K562 (cell line): ENCODE data around the gene ZNF500. TPM values are rescaled to one million over a fixed set of nuclear protein-coding genes. Genes with fewer than 3 reads are reported as not detected.

Experiments
- BCL6 ChIP-seq: fragments of 250-450 bp; sonication (Bioruptor Pico); IDR thresholded peaks from 2 replicates; pipeline ENCODE4 v1.4.0; 2020
- CREM ChIP-seq: IDR thresholded peaks from 2 replicates; pipeline ENCODE4 v1.6.1; 2014; ENCODE audit warnings: antibody characterized with exemption, low read depth
- DIDO1 ChIP-seq: fragments of 450-650 bp; IDR thresholded peaks from 2 replicates; pipeline ENCODE4 v1.6.1; 2016; ENCODE audit warnings: low read depth, missing biosample characterization, missing genetic modification characterization
- ELF2 ChIP-seq: fragments of 250-450 bp; sonication (Bioruptor Pico); IDR thresholded peaks from 2 replicates; pipeline ENCODE4 v1.5.0; 2021; ENCODE audit warnings: mild to moderate bottlenecking
- ETS1 ChIP-seq: conservative IDR thresholded peaks from 2 replicates; pipeline ENCODE4 v1.6.1; 2011; ENCODE audit warnings: low read depth, mild to moderate bottlenecking, low read length; ENCODE audit not compliant: control insufficient read depth
- GABPB1 ChIP-seq: sonication (generic); formaldehyde crosslinking; IDR thresholded peaks from 2 replicates; pipeline ENCODE4 v1.8.0; 2022; ENCODE audit warnings: mild to moderate bottlenecking, missing genetic modification reagents
- HDAC1 ChIP-seq, 2 experiments: fragments of 450-650 bp; IDR thresholded peaks; 2 replicates each; pipeline ENCODE4 v1.6.1; 2016 to 2017; ENCODE audit warnings: inconsistent platforms in 1 of 2, mild to moderate bottlenecking in 1 of 2, moderate library complexity in 1 of 2
- HIVEP1 ChIP-seq: fragments of 250-450 bp; sonication (Bioruptor Pico); IDR thresholded peaks from 2 replicates; pipeline ENCODE4 v1.4.0; 2020; ENCODE audit warnings: mild to moderate bottlenecking
- KLF6 ChIP-seq: fragments of 250-450 bp; sonication (Bioruptor Pico); IDR thresholded peaks from 2 replicates; pipeline ENCODE4 v1.4.0; 2020; ENCODE audit warnings: mild to moderate bottlenecking, moderate library complexity, borderline replicate concordance
- NEUROD1 ChIP-seq: fragments of 150-350 bp; IDR thresholded peaks from 2 replicates; pipeline ENCODE4 v1.6.1; 2014; ENCODE audit warnings: borderline replicate concordance, low read length, low read depth; ENCODE audit not compliant: partially characterized antibody
- NR3C1 ChIP-seq: sonication (generic); formaldehyde crosslinking; IDR thresholded peaks from 2 replicates; pipeline ENCODE4 v1.8.1; 2022; ENCODE audit warnings: missing genetic modification reagents
- RB1 ChIP-seq: fragments of 450-650 bp; IDR thresholded peaks from 2 replicates; pipeline ENCODE4 v1.6.1; 2017; ENCODE audit warnings: low read depth, mild to moderate bottlenecking
- RBBP5 ChIP-seq: fragments of 200-600 bp; sonication (generic); IDR thresholded peaks from 2 replicates; pipeline ENCODE4 v1.6.1; 2012; ENCODE audit warnings: borderline replicate concordance, mild to moderate bottlenecking, low read length, control low read depth, inconsistent platforms; ENCODE audit not compliant: insufficient read depth, poor library complexity, severe bottlenecking
- RBM25 ChIP-seq: fragments of 200-400 bp; formaldehyde crosslinking; IDR thresholded peaks from 2 replicates; pipeline ENCODE4 v1.6.1; 2018; ENCODE audit warnings: low read length, low read depth, moderate library complexity; ENCODE audit not compliant: severe bottlenecking
- SIN3A ChIP-seq, 2 experiments: fragments of 150-350 bp in 1 of 2; IDR thresholded peaks; 2 replicates each; pipeline ENCODE4 v1.6.1; 2011 to 2016; ENCODE audit warnings: borderline replicate concordance in 2 of 2, low read depth in 2 of 2, low read length in 2 of 2, mild to moderate bottlenecking in 2 of 2, moderate library complexity in 2 of 2; ENCODE audit not compliant: control insufficient read depth in 1 of 2
- SMAD4 ChIP-seq: fragments of 250-450 bp; sonication (Bioruptor Pico); conservative IDR thresholded peaks from 2 replicates; pipeline ENCODE4 v1.8.0; 2021; ENCODE audit warnings: inconsistent platforms, mild to moderate bottlenecking, moderate library complexity
- SREBF1 ChIP-seq: fragments of 150-350 bp; IDR thresholded peaks from 2 replicates; pipeline ENCODE4 v1.6.1; 2014; ENCODE audit warnings: antibody characterized with exemption, low read depth, low read length, borderline replicate concordance
- SREBF2 ChIP-seq: sonication (generic); formaldehyde crosslinking; IDR thresholded peaks from 2 replicates; pipeline ENCODE4 v1.4.0; 2020; ENCODE audit warnings: mild to moderate bottlenecking, missing genetic modification reagents
- U2AF1 ChIP-seq: fragments of 200-400 bp; formaldehyde crosslinking; optimal IDR thresholded peaks from 2 replicates; pipeline ENCODE3; 2017; ENCODE audit warnings: mild to moderate bottlenecking, low read depth, low read length, moderate library complexity
- ZFX ChIP-seq: sonication (generic); formaldehyde crosslinking; IDR thresholded peaks from 2 replicates; pipeline ENCODE4 v1.8.0; 2022; ENCODE audit warnings: mild to moderate bottlenecking, missing genetic modification reagents, moderate library complexity
- ZNF184 ChIP-seq: sonication (generic); formaldehyde crosslinking; IDR thresholded peaks from 2 replicates; pipeline ENCODE4 v1.5.0; 2020; ENCODE audit warnings: missing genetic modification reagents
- ZNF431 ChIP-seq: sonication (generic); formaldehyde crosslinking; IDR thresholded peaks from 2 replicates; pipeline ENCODE4 v1.8.0; 2022; ENCODE audit warnings: mild to moderate bottlenecking, missing genetic modification reagents
- ZNF511 ChIP-seq: sonication (generic); formaldehyde crosslinking; IDR thresholded peaks from 2 replicates; pipeline ENCODE4 v1.8.0; 2022; ENCODE audit warnings: mild to moderate bottlenecking, missing genetic modification reagents
- polyA plus RNA-seq, 8 experiments: library from polyadenylated mRNA; depleted of rRNA in 4 of 8; stranded (reverse) in 5 of 8; unstranded in 3 of 8; fragments of >200 nt; fragmentation: Nextera tagmentation in 2 of 8; fragmentation: Illumina TruSeq in 1 of 8; extraction: Ambion mirVana in 2 of 8; extraction: Trizol in 1 of 8; gene quantifications; 2 replicates each; pipeline versions ENCODE4 v1.2.1 to v1.2.3, GENCODE V29; 2011 to 2014; ENCODE audit warnings: inconsistent platforms in 1 of 8, missing spikeins in 1 of 8
- total RNA-seq, 7 experiments: library from RNA; depleted of rRNA in 6 of 7; stranded (reverse); fragments of >200 nt in 6 of 7; fragmentation: Illumina TruSeq in 2 of 7; extraction: Trizol in 2 of 7; gene quantifications; 2 replicates each; pipeline versions ENCODE4 v1.2.1 to v1.2.3, GENCODE V29; 2011 to 2021; ENCODE audit warnings: low replicate concordance in 1 of 7
- TF ChIP-seq, protein P1 (sequence below), 2 experiments: IDR thresholded peaks; 2 replicates each; pipeline ENCODE4 v1.6.1; 2011; ENCODE audit warnings: borderline replicate concordance in 1 of 2, control low read depth in 1 of 2, low read depth in 1 of 2, low read length in 1 of 2, mild to moderate bottlenecking in 1 of 2, mixed read lengths in 1 of 2, moderate library complexity in 1 of 2; ENCODE audit not compliant: insufficient read depth in 1 of 2, insufficient read length in 1 of 2, poor library complexity in 1 of 2, severe bottlenecking in 1 of 2; ENCODE audit errors: extremely low read depth in 1 of 2
- TF ChIP-seq, protein P2 (sequence below): sonication (generic); formaldehyde crosslinking; IDR thresholded peaks from 2 replicates; pipeline ENCODE4 v1.9.0; 2022; ENCODE audit warnings: mild to moderate bottlenecking, missing genetic modification reagents

ZNF500 gene
- total and polyA plus RNA-seq, 9 of the 15 experiments (the other 6 are each of a cell fraction or from before 2014, with no cell fraction given): 0.80 to 20.8 (median 5.3) TPM

DNA sequence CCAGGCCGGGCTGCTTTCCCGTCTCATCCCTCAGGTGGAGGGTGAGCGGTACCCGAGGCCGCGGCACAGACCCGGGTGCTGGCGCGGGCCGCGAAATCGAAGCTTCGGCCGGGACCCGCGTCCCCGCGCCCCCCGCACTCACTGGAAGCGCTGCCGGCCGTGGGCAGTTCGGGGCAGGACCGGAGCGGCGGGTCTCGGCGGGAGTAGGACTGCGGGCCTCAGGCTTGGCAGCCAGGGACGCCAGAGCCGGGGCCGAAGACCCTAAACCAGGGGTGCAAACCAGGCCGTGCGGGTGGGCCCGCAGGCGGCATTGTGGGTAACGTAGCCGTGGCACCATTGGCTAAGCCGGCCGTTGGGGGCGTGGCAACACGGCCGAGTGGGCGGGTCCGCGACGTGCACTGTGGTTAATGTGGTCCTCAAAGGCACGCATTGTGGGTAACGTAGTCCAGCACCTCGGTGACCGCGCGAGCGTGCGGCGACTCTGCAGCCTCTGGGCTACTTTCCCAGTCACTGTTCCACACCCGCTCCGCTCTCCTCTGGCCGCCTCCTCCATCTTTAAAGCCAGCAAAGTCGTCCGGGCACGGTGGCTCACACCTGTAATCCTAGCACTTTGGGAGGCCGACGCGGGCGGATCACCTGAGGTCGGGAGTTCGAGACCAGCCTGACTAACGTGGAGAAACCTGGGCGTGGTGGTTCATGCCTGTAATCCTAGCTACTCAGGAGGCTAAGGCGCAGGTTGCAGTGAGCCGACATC, at the start of gene ZNF500 (continued):
- TF ChIP-seq ETS1 (peak; percentile 98), CREM (peak; percentile 94), ZNF511 (CRISPR knock-in tag) (peak; percentile 43; the same call in 1 of the 2 replicates), ZNF184 (CRISPR knock-in tag) (no peak), SREBF1 (no peak), GABPB1 (CRISPR knock-in tag) (peak; percentile 67), SREBF2 (no peak), RB1 (peak; percentile 68; the same call in 1 of the 2 replicates), SMAD4 (no peak), U2AF1 (peak; percentile 68), HDAC1 (IDR thresholded peaks at IDR 0.05) (peak in 1 of 2 experiments; percentile 64; a peak in 1 of 4 replicates), NR3C1 (CRISPR knock-in tag) (peak; percentile 60; the same call in 1 of the 2 replicates), RBM25 (peak; percentile 49), ZNF431 (CRISPR knock-in tag) (peak; percentile 55; the same call in 1 of the 2 replicates), ZFX (CRISPR knock-in tag) (peak; percentile 99), RBBP5 (peak; percentile 85), KLF6 (CRISPR knock-in tag) (no peak), NEUROD1 (no peak), ELF2 (CRISPR knock-in tag) (no peak), DIDO1 (tag) (peak; percentile 54), SIN3A (IDR thresholded peaks at IDR 0.05; ENCODE audit: borderline replicate concordance in 2 of 2, control insufficient read depth in 1 of 2, low read depth in 2 of 2, low read length in 2 of 2) (peak; percentile 54 to 73; a peak in 3 of 4 replicates), HIVEP1 (CRISPR knock-in tag) (no peak), BCL6 (no peak)
- TF ChIP-seq, protein P1, sequence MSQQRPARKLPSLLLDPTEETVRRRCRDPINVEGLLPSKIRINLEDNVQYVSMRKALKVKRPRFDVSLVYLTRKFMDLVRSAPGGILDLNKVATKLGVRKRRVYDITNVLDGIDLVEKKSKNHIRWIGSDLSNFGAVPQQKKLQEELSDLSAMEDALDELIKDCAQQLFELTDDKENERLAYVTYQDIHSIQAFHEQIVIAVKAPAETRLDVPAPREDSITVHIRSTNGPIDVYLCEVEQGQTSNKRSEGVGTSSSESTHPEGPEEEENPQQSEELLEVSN (IDR thresholded peaks at IDR 0.05; ENCODE audit: borderline replicate concordance in 1 of 2, extremely low read depth in 1 of 2, insufficient read depth in 1 of 2, insufficient read length in 1 of 2, low read depth in 1 of 2, low read length in 1 of 2, poor library complexity in 1 of 2, severe bottlenecking in 1 of 2): peak; percentile 20 to 31
- TF ChIP-seq, protein P2, sequence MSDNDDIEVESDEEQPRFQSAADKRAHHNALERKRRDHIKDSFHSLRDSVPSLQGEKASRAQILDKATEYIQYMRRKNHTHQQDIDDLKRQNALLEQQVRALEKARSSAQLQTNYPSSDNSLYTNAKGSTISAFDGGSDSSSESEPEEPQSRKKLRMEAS (CRISPR knock-in tag): peak; percentile 59
